A549 (cell line): Measurements from ENCODE around the gene PLLP.

Experiments used
- CTCF ChIP-seq: fragments of >200 bp; sonication (Bioruptor Twin); formaldehyde crosslinking; IDR thresholded peaks from 3 replicates; pipeline ENCODE4 v1.5.1; 2016
- EP300 ChIP-seq, 2 experiments: fragments of >200 bp; sonication (Bioruptor Twin); formaldehyde crosslinking; IDR thresholded peaks; 2 replicates in 1 of 2; 3 replicates in 1 of 2; pipeline ENCODE4 v1.6.1; 2016 to 2017
- ESRRA ChIP-seq: fragments of 150-350 bp; IDR thresholded peaks from 2 replicates; pipeline ENCODE4 v1.6.1; 2014; ENCODE audit warnings: mild to moderate bottlenecking, low read length, borderline replicate concordance
- JUN ChIP-seq, 2 experiments: fragments of >200 bp; sonication (Bioruptor Twin); formaldehyde crosslinking; IDR thresholded peaks; 2 replicates in 1 of 2; 3 replicates in 1 of 2; pipeline ENCODE4 v1.6.1; 2016 to 2017
- MYC ChIP-seq: IDR thresholded peaks from 2 replicates; pipeline ENCODE4 v1.6.1; 2012; ENCODE audit warnings: mild to moderate bottlenecking, inconsistent platforms, low read length, improper control_type of control experiment, borderline replicate concordance
- POLR2A ChIP-seq: IDR thresholded peaks from 2 replicates; pipeline ENCODE4 v1.6.1; 2012; ENCODE audit warnings: mild to moderate bottlenecking, low read length
- POLR2AphosphoS2 ChIP-seq: conservative IDR thresholded peaks from 2 replicates; pipeline ENCODE4 v1.6.1; 2012; ENCODE audit warnings: low read length, improper control_type of control experiment, inconsistent platforms

DNA sequence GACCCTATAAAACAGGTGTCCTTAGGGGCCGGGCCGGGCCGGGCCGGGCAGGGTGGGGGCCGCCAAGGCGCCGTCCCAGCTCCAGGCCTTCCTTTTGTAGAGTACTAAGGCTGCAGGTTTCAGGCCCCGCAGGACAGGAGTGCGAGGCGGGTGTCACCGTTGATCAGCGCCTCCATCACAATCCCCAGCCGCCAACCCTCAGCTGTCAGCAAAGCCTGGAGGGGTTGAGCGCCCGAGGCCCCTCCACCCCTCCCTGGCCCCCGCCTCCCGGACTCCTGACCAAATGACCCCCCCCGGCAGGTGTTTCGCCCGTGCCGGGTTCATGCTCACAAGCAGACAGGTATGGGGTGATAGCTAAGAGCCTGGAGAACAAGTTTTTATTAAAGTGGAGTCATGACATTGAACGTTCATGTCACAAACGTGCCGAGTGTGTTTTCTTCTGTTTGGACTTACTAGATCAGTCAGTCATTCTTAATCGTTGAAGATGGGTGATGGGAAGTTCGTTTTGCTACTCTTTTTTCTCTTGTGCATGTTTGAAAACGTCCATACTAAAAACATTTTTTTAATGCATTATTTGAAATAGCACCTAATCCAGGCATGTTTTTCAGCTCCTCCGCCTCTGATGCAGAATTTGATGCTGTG lies 38.9 kb downstream of the PLLP start:
- TF ChIP-seq EP300 (IDR thresholded peaks at IDR 0.05), result no peak
- no peak for TF ChIP-seq CTCF
- no peak for TF ChIP-seq POLR2A
- no peak for TF ChIP-seq JUN (IDR thresholded peaks at IDR 0.05)
- no peak for TF ChIP-seq POLR2AphosphoS2
- no peak for TF ChIP-seq MYC
- TF ChIP-seq ESRRA, result no peak
